Right lobe of liver (tissue), 6 donors: Measurements from ENCODE around the gene CHIT1. TPM values are rescaled to one million over a fixed set of nuclear protein-coding genes. Genes with fewer than 3 reads are reported as not detected.
A peak's percentile ranks its signal among the peaks of the same experiment; 100 is the strongest.

ENCODE experiments used
- ATAC-seq, 4 donors: fragments of 200-7000 bp; cut with Tn5 transposase; one replicate each; pipeline ENCODE4 v1.9.1; 2020; ENCODE audit warnings: mild to moderate bottlenecking in 4 of 4, moderate library complexity in 4 of 4
- DNase-seq, 3 donors: peaks; one replicate each; pipeline ENCODE4 v3.0.0-alpha.2; 2020
- H3K27ac ChIP-seq, 3 donors: fragments of 200-600 bp; one replicate each; pipeline ENCODE4 v1.8.0; 2022
- H3K27me3 ChIP-seq, 2 donors: fragments of 200-600 bp; one replicate each; pipeline ENCODE4 v1.8.0; 2022
- H3K36me3 ChIP-seq, 4 donors: fragments of 200-600 bp; sonication (generic) in 1 of 4; one replicate each; pipeline versions ENCODE4 v1.5.1 to v1.8.0; 2017 to 2022; ENCODE audit warnings: control low read depth in 1 of 4
- H3K4me1 ChIP-seq, 4 donors: fragments of 200-600 bp; sonication (generic) in 1 of 4; one replicate each; pipeline versions ENCODE4 v1.5.1 to v1.8.0; 2017 to 2022; ENCODE audit warnings: control low read depth in 1 of 4
- H3K4me3 ChIP-seq, 3 donors: fragments of 200-600 bp; one replicate each; pipeline ENCODE4 v1.8.0; 2022
- H3K9me3 ChIP-seq, 4 donors: fragments of 200-600 bp; sonication (generic) in 1 of 4; one replicate each; pipeline versions ENCODE4 v1.5.1 to v1.8.0; 2017 to 2022; ENCODE audit warnings: control low read depth in 1 of 4
- CTCF ChIP-seq, 4 donors: fragments of 200-600 bp in 3 of 4; fragments of 450-650 bp in 1 of 4; IDR thresholded peaks; one replicate each; pipeline versions ENCODE4 v1.5.1 to v1.8.0; 2016 to 2022; ENCODE audit warnings: antibody characterized with exemption in 4 of 4, mild to moderate bottlenecking in 2 of 4
- POLR2A ChIP-seq: fragments of 450-650 bp; IDR thresholded peaks from one replicate; pipeline ENCODE4 v1.6.1; 2017; ENCODE audit warnings: antibody characterized with exemption, mild to moderate bottlenecking
- WGBS: methylation state at CpG from one replicate; pipeline ENCODE4 v1.1.6; 2018; ENCODE audit warnings: low coverage, low lambda C conversion rate; ENCODE audit not compliant: insufficient coverage; ENCODE audit errors: missing lambda C conversion rate; 5-methylcytosine and 5-hydroxymethylcytosine counted together
- intact Hi-C, 2 donors: fragments of 100-400 bp; cut with DNase I; formaldehyde crosslinking; loops; one replicate each; pipeline versions ENCODE4 v1.11.2 to v1.14.1; 2022
- total RNA-seq, 6 experiments: library from RNA; depleted of rRNA in 2 of 6; stranded (reverse); fragments of >200 nt in 2 of 6; fragmentation: NEBNext Ultra II Directional in 3 of 6; extraction: Animal tissue kit (Norgen Biotek cat#: 25700) in 3 of 6; gene quantifications; one replicate each; pipeline versions ENCODE4 v1.1.0 to v1.2.4, GENCODE V29; 2016 to 2023
- donor health status: DM: no; HTN: yes; CAD: no.
- donor health status: DM: no; HTN: no; CAD: no.
- donor health status: DM: no; HTN: no; CAD: no.
- donor health status: DM: no; HTN: yes; CAD: no.
- donor health status: DM: no; HTN: yes; CAD: no.

Gene CHIT1
- total RNA-seq, 6 experiments from 2014 or later, result 0.46 to 0.61 (median 0.46) TPM; not detected in 3

- Histone ChIP-seq H3K27ac (no peak overlapping the region), H3K4me3 (no peak overlapping the region), H3K36me3 (no peaks in the 10 kb centered on the region), H3K9me3 (no peaks in the 10 kb centered on the region), H3K27me3 (no peaks in the 10 kb centered on the region), H3K4me1 (peaks cover 0 to 23% (median 2%) of the 10 kb centered on the region in 4 donors)
- DNase-seq (peak in 1 of 3 donors; percentile 47), ATAC-seq (peak in 3 of 4 donors; percentile 20 to 46 (median 45))
- intact Hi-C loops, result no loop called here
- no peak for TF ChIP-seq CTCF (IDR thresholded peaks at IDR 0.05)
- no peak for TF ChIP-seq POLR2A
- WGBS, result 67% methylated on average over 10 of the region's 15 CpGs
These were observed 26.8 kb downstream of the CHIT1 start for GRCh38 chr1:203202431-203203245.

GRCh38 chr1:203201516-203202205 lies 27.8 kb downstream of the CHIT1 start:
- Histone ChIP-seq H3K4me3 (no peak overlapping the region), H3K27ac (no peak overlapping the region), H3K9me3 (no peaks in the 10 kb centered on the region), H3K27me3 (no peaks in the 10 kb centered on the region), H3K4me1 (peaks cover 0 to 23% (median 2%) of the 10 kb centered on the region in 4 donors), H3K36me3 (no peaks in the 10 kb centered on the region)
- no peak for ATAC-seq
- WGBS, result 64% methylated on average over 8 of the region's 10 CpGs
- intact Hi-C loops, result no loop called here
- no peak for TF ChIP-seq CTCF (IDR thresholded peaks at IDR 0.05)
- TF ChIP-seq POLR2A, result no peak
- DNase-seq, result peak in 1 of 3 donors; percentile 30

GRCh38 chr1:203200916-203201315 lies 28.6 kb downstream of the CHIT1 start:
- 40% methylated on average over 1 of the region's 1 CpG for WGBS

More at GRCh38 chr1:203200916-203201315, 28.6 kb downstream of the CHIT1 start:
- no peaks in the 10 kb centered on the region for H3K9me3 ChIP-seq
- intact Hi-C loops, result no loop called here
- no peak overlapping the region for H3K4me3 ChIP-seq
- TF ChIP-seq POLR2A (no peak), CTCF (IDR thresholded peaks at IDR 0.05) (no peak)
- no peaks in the 10 kb centered on the region for H3K36me3 ChIP-seq
- no peak for ATAC-seq
- peaks cover 0 to 23% (median 2%) of the 10 kb centered on the region in 4 donors for H3K4me1 ChIP-seq
- H3K27me3 ChIP-seq, result no peaks in the 10 kb centered on the region
- H3K27ac ChIP-seq, result no peak overlapping the region
- DNase-seq, result peak in 1 of 3 donors; percentile 27
